Stimulated activated naive CD8-positive, alpha-beta T cell treated with anti-CD3 and anti-CD28 coated beads, Interleukin-15, Interleukin-2, amounts not matched to agents 100 ng/mL and 50 ng/mL, for 24 hours (primary cell): ENCODE results near the gene KCNQ4.
A peak's percentile ranks its signal among the peaks of the same experiment; 100 is the strongest.

Experiments used
- H3K27ac Mint-ChIP-seq: one replicate; pipeline ENCODE4 v1.8.0; 2021; ENCODE audit warnings: mild to moderate bottlenecking, mixed read lengths
- H3K27me3 Mint-ChIP-seq: one replicate; pipeline ENCODE4 v1.8.0; 2021; ENCODE audit warnings: mixed read lengths
- H3K36me3 Mint-ChIP-seq: one replicate; pipeline ENCODE4 v1.8.0; 2021; ENCODE audit warnings: low read depth, mixed read lengths
- H3K4me1 Mint-ChIP-seq: one replicate; pipeline ENCODE4 v1.8.0; 2021; ENCODE audit warnings: low read depth, mixed read lengths
- H3K4me3 Mint-ChIP-seq: one replicate; pipeline ENCODE4 v1.8.0; 2021; ENCODE audit warnings: mild to moderate bottlenecking, mixed read lengths
- H3K9me3 Mint-ChIP-seq: one replicate; pipeline ENCODE4 v1.8.0; 2021; ENCODE audit warnings: mixed read lengths

KCNQ4 gene

DNA sequence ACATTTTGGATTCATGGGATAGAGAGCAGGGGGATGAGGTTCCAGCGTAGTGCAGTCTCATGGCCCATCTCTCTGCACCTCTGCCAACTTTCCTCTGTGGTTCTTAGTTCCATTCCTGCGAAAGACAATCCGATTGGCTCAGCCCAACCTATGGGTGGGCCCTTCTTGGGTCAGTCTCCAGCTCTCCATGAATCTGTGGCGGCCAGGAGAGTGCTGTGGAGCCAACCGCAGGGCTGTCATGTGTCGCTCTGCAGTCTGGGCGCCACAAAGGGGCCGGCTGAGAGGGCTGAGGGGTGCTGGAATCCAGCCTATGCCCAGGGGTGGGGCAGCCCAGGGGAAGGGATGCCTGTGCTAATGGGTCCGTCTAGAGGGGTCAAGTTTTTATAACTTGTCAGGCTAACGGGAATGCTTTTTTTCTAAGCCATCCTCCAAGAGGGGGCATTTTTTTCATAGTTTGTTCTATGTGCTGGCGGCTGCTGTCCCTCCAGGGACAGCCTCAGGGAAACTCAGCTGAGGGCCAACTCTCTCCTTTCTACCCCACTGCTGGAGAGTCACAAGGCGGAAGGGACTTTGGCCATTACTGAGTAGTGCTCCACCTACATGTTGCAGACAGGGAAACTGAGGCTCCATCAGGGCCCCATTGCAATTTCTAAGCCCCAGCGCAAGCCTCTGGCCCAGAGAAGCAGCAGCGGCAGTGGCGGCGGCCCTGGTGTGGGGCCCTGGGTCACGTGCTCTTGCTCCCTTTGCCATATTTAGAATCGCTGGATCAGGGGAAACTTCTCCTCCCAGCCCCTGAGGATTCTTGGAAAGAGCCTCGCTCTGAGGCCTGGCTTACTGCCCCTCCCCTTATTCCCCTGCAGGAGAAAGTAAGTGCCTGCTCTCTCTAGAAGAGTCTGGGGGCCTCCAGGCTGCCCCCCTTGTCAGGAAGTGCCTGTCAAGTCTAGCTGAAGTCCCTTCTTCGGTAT is 23.4 kb downstream of the KCNQ4 start:
- Mint-ChIP-seq H3K4me1 (peaks cover 28% of the 10 kb centered on the region), H3K27me3 (no peaks in the 10 kb centered on the region), H3K4me3 (no peak overlapping the region), H3K36me3 (no peaks in the 10 kb centered on the region), H3K27ac (no peak overlapping the region), H3K9me3 (no peaks in the 10 kb centered on the region)

DNA sequence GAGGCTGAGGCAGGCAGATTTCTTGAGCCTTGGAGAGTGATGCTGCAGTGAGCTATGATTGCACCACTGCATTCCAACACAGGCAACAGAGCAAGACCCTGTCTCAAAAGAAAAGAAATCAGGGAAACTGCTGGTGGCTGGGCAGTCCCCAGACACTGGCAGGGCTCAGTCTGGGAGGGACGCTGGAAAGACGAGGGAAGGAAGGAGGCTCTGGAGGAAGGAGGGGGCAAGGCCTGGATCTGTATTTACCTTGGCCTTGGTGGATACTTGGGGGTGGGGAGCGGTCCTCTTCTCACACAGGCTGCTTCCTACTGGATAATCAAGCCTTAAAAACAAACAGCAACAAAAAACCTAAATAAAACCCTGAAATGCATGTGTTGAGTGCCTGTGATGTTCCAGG is 24.4 kb downstream of the KCNQ4 start:
- H3K36me3 Mint-ChIP-seq = no peaks in the 10 kb centered on the region
- no peaks in the 10 kb centered on the region for H3K9me3 Mint-ChIP-seq
- H3K27ac Mint-ChIP-seq = no peak overlapping the region
- peaks cover 22% of the 10 kb centered on the region for H3K4me1 Mint-ChIP-seq
- H3K4me3 Mint-ChIP-seq = no peak overlapping the region
- no peaks in the 10 kb centered on the region for H3K27me3 Mint-ChIP-seq

DNA sequence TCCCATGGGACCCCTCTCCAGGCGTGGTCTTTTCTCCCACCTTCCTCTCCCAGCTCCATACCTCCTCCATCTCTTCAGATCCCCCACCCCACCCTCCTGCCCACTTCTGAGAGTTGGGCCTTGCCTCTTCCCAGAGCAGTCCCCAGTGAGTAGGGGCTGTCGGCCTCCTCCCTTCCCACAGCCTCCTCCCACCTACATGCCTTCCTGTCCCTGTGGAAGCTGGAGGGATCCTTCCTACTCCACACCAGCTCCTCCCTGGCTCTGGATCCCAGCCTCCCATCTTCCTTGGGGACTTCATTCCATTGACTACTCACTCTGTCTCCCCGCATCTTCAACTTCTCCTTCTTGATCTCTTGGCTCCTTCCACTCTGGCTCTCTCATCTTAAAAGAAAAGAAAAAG is 24.9 kb downstream of the KCNQ4 start:
- no peaks in the 10 kb centered on the region for H3K9me3 Mint-ChIP-seq
- H3K4me1 Mint-ChIP-seq = peaks cover 22% of the 10 kb centered on the region
- H3K27ac Mint-ChIP-seq = peak overlapping the region; percentile 42
- H3K27me3 Mint-ChIP-seq = no peaks in the 10 kb centered on the region
- H3K4me3 Mint-ChIP-seq = no peak overlapping the region
- H3K36me3 Mint-ChIP-seq = no peaks in the 10 kb centered on the region

DNA sequence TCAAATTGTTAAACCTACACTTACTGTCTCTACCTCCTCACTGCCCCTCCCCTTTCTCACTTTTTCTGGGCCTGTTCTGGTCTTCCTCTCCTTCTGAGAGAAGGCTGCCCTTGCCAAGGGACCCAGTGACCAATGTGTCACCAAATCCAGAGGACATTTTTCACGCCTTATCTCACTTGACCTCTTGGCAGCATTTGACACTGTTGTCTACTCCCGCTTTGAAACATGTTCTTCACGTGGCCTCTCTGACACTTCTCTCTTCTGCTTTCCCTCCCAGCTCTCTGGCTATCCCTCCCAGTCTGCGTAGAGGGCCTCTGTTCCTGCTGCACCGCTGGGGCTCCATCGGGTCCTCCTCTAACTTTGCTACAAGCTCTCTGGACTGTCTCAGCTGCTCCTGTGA is 25.3 kb downstream of the KCNQ4 start:
- Mint-ChIP-seq H3K36me3 (no peaks in the 10 kb centered on the region), H3K4me3 (no peak overlapping the region), H3K9me3 (no peaks in the 10 kb centered on the region), H3K27me3 (no peaks in the 10 kb centered on the region), H3K4me1 (peaks cover 22% of the 10 kb centered on the region), H3K27ac (peak overlapping the region; percentile 42)

DNA sequence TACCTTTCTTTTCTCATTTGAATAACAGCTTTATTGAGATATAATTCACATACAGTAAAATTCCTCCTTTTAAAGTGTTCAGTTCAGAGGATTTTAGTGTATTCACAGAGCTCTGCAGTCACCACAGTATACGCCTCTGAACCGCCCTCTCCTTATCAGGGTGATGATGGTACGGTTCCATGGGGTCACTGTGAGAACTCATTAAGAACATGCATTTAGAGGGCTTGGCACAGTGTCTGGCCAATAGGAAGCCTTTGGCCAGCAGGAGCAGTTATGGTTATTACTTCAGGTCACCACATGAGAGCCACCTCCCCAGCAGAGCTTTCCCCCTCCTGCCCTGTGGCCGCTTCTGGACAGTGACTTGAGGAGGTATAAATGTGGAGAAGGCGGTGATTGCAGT is 27.3 kb downstream of the KCNQ4 start:
- Mint-ChIP-seq H3K9me3 (no peaks in the 10 kb centered on the region), H3K27ac (no peak overlapping the region)

DNA sequence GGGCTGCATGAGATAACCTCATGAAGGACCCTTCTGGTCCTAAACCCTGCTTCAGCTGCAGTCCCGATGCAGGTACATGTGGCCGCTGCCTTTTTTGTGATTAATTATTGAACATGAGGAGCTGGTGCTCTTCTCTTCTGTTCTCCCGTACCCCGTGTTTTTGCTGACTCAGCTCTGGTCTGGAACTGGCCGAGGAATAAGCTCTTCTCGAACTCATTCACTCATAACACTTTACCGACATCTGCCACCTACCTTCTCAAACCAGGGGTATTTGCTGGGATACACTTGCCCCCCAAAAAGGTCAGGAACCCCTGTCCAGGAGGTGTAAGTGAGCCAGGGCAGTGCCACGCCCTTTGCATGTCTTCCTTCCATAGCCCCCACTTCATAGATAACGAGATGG is 31.8 kb downstream of the KCNQ4 start:
- Mint-ChIP-seq H3K27me3 (no peaks in the 10 kb centered on the region), H3K27ac (no peak overlapping the region), H3K9me3 (no peaks in the 10 kb centered on the region), H3K4me3 (no peak overlapping the region), H3K36me3 (no peaks in the 10 kb centered on the region), H3K4me1 (peaks cover 17% of the 10 kb centered on the region)

More for the DNA sequence above, 27.3 kb downstream of the KCNQ4 start:
- Mint-ChIP-seq H3K4me3 (no peak overlapping the region), H3K4me1 (peaks cover 22% of the 10 kb centered on the region), H3K36me3 (no peaks in the 10 kb centered on the region), H3K27me3 (no peaks in the 10 kb centered on the region)

DNA sequence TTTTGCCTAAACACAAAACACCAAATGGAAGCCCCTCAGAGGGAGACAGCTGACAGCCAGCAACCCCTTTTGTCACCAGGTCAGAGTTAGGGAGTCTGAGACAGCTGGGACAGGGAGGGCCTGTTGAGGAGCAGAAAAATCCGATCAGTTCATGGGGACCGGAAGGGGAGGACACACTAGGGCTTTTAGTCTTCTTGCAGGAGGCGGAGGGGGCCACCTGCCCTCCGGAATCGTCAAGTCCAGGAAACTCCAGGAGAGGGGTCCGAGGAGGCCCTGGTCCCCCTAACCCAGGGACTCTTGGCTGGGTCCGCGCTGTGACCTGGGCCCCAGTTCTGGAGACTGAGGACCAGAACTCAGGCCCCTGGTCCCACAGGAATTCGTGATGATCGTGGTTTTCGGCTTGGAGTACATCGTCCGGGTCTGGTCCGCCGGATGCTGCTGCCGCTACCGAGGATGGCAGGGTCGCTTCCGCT is 34.2 kb downstream of the KCNQ4 start:
- no peaks in the 10 kb centered on the region for H3K9me3 Mint-ChIP-seq
- no peak overlapping the region for H3K27ac Mint-ChIP-seq
- no peaks in the 10 kb centered on the region for H3K36me3 Mint-ChIP-seq
- peaks cover 15% of the 10 kb centered on the region for H3K4me1 Mint-ChIP-seq
- H3K27me3 Mint-ChIP-seq = no peaks in the 10 kb centered on the region
- peak overlapping the region; percentile 59 for H3K4me3 Mint-ChIP-seq

DNA sequence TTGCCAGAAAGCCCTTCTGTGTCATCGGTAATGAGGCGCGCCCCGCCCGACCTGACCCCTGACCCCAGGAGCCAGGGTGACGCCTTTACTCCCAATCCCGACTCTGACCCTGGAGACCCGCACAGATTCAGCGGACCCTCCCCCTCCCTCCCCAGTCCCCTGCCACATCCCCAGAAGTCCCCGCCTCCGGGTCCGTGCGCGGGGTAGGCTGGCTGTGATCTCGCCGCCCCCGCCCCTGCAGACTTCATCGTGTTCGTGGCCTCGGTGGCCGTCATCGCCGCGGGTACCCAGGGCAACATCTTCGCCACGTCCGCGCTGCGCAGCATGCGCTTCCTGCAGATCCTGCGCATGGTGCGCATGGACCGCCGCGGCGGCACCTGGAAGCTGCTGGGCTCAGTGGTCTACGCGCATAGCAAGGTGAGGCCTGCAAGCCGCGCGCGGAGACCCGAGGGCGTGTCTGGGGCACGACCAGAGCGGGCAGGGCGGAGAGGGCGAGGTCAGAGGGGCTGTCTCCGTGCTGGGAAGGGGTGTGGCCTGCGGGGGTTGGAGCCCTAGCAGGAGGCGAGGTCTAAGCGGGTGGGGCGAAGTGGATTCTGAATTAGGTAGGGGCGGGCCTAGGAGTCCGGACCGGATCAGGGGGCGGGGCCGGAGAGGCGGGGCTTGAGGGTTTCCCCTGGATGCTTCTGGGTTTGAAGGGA is 34.8 kb downstream of the KCNQ4 start:
- Mint-ChIP-seq H3K36me3 (no peaks in the 10 kb centered on the region), H3K4me1 (peaks cover 15% of the 10 kb centered on the region), H3K27me3 (no peaks in the 10 kb centered on the region), H3K4me3 (peak overlapping the region; percentile 59), H3K27ac (no peak overlapping the region), H3K9me3 (no peaks in the 10 kb centered on the region)

DNA sequence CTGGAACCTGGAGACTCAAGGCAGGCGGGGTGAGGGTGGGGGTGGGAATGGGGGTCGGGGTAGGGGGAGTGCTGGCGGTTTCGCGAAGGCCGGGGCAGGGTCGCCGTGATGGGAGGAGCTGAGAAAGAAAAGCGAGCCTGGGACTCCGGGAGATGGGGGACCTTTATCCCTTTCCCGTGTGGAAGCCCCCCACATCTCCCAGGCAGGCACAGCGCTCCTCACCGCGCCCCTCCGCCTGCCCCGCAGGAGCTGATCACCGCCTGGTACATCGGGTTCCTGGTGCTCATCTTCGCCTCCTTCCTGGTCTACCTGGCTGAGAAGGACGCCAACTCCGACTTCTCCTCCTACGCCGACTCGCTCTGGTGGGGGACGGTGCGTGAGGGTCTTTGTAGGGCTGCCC is 35.5 kb downstream of the KCNQ4 start:
- H3K4me3 Mint-ChIP-seq = peak overlapping the region; percentile 43
- no peak overlapping the region for H3K27ac Mint-ChIP-seq
- no peaks in the 10 kb centered on the region for H3K9me3 Mint-ChIP-seq
- peaks cover 15% of the 10 kb centered on the region for H3K4me1 Mint-ChIP-seq
- H3K27me3 Mint-ChIP-seq = no peaks in the 10 kb centered on the region
- H3K36me3 Mint-ChIP-seq = no peaks in the 10 kb centered on the region

DNA sequence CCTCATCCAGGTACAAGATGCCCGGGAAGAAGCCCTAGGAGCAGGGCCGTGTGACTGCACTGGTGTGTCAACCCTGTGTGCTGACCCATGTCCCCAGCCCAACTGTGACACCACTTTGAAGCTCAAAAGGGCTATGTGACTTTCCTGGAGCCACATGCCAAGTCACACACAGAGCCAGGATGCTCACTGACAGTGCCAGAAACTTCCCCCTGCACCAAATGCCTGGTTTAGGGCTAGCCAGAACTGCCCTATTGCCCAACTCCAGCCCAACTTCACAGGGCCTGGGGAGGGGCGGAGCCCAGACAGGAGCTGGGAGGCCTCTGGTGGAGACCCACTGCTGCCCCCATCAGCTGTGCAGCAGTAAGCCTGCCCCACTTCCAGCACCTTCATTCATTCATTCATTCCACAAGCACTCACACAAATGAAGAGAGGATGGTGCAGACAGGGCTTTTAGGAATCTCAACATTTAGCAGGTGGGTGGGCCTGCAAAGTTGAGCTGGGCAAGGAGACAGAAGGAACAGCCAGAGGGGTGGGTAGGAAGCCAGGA is 36.7 kb downstream of the KCNQ4 start:
- Mint-ChIP-seq H3K36me3 (no peaks in the 10 kb centered on the region), H3K4me3 (no peak overlapping the region), H3K4me1 (peaks cover 22% of the 10 kb centered on the region), H3K27ac (no peak overlapping the region), H3K27me3 (no peaks in the 10 kb centered on the region), H3K9me3 (no peaks in the 10 kb centered on the region)

DNA sequence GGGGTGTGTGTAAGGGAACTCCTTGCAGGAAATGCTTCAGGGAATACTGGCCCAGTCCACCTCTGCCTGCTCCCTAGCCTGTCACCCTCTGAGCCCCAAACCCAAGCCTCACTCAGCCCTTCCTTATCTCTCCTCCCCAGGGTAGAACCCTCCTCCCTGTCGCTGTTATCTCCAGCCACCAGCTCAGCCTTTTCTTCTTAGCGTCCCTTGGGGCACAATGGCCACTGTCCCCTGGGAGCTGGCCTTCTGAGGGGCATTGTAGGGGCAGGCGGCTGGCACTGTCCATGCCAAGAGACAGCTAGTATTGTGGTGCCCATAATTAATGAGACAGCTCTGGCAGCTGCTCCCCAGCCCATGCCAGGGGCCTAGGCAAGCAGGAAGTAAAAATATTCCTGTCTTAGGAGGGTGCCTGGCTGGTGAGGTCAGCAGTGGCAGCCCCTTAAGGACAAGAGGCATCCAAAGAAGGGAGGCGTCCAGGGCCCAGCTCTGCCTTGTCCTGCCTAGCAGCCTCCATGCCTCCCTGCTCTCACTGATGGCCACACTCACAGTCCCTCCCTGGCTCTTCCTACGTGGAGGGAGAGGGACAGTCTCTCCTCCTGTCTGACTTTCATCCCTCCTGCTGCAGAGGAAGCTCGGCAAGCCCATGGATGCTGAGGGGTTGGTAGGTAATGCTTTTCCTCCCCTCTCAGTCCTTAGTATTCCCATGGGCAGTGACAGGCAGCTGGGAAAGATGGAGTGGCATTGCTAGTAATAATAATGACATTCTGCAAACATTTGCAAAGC is 37.5 kb downstream of the KCNQ4 start:
- Mint-ChIP-seq H3K36me3 (no peaks in the 10 kb centered on the region), H3K9me3 (no peaks in the 10 kb centered on the region), H3K4me3 (no peak overlapping the region), H3K4me1 (peaks cover 27% of the 10 kb centered on the region), H3K27ac (no peak overlapping the region), H3K27me3 (no peaks in the 10 kb centered on the region)

DNA sequence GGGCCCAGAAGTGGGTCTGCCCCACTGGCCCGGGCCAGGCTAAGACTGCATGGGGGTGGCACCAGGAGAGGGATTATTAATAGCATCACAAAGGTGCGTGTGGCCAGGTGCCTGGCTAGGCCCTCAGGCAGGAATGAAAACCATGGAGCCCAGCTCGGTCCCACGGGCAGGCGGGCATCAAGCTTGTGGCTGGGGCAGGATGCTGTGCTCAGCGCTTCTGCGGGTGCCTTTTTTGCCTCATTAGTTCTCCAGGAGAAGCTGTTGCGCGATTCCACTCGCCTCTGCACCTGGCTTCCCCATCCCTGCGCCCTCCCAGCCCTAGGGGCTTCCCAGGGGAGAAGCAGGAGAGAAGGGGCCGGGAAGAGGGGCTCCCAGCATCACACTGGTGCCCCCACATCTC is 39.3 kb downstream of the KCNQ4 start:
- Mint-ChIP-seq H3K27ac (no peak overlapping the region), H3K4me3 (no peak overlapping the region), H3K9me3 (no peaks in the 10 kb centered on the region), H3K4me1 (peaks cover 30% of the 10 kb centered on the region), H3K27me3 (no peaks in the 10 kb centered on the region), H3K36me3 (no peaks in the 10 kb centered on the region)

DNA sequence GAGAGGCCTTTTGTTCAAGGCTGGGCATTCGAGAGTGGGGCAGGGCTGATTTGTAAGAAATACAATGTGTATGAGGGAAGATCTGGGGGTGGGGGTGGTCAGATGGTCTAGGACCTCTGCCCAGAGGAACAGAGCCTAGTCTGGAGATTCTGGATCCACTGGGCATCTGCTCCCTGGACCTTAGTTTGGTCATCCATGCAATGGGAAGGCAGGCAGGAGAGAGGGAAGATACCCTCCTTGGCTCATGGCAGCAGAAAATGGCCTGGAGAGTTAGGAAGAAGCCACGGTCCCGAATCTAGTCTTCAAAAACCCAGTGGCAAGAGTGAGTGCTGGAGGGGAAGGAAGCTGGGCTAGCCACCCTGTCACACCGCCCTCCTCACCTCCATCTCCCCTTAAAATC is 39.8 kb downstream of the KCNQ4 start:
- Mint-ChIP-seq H3K4me3 (no peak overlapping the region), H3K27ac (no peak overlapping the region), H3K27me3 (no peaks in the 10 kb centered on the region), H3K9me3 (no peaks in the 10 kb centered on the region), H3K4me1 (peaks cover 28% of the 10 kb centered on the region), H3K36me3 (no peaks in the 10 kb centered on the region)

DNA sequence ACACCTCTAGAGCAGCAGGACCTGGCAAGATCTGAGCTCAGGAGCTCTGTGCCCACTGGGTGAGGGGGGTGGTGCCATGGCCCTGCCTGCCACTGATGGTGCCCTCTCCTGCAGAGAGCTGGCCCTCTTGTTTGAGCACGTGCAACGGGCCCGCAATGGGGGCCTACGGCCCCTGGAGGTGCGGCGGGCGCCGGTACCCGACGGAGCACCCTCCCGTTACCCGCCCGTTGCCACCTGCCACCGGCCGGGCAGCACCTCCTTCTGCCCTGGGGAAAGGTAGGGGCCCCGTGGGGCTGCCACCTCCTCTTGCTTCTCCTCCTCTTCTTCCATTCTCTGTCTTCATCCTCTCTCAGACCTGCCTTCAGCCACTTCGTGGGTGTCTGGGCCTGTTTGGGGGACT is 40.4 kb downstream of the KCNQ4 start:
- Mint-ChIP-seq H3K4me3 (no peak overlapping the region), H3K27ac (no peak overlapping the region), H3K4me1 (peaks cover 23% of the 10 kb centered on the region), H3K9me3 (no peaks in the 10 kb centered on the region), H3K36me3 (no peaks in the 10 kb centered on the region), H3K27me3 (no peaks in the 10 kb centered on the region)
